OCI-LY1 (cell line): Measurements from ENCODE around the gene DEXI.
A peak's percentile ranks its signal among the peaks of the same experiment; 100 is the strongest.

Experiments
- H2AFZ ChIP-seq: fragments of 200-600 bp; sonication (generic), shearing (Covaris generic); 2 replicates; pipeline ENCODE4 v1.6.0; 2014; ENCODE audit warnings: antibody characterized with exemption, mild to moderate bottlenecking, low read length
- H3F3A ChIP-seq: fragments of 200-600 bp; sonication (generic), shearing (Covaris generic); 2 replicates; pipeline ENCODE4 v1.6.0; 2014; ENCODE audit warnings: mild to moderate bottlenecking, antibody characterized with exemption, low read length, moderate library complexity; ENCODE audit not compliant: insufficient read depth
- H3K27ac ChIP-seq: fragments of 200-600 bp; sonication (generic); 2 replicates; pipeline ENCODE4 v1.5.1; 2014; ENCODE audit warnings: low read length, mixed run types, mild to moderate bottlenecking, low read depth; ENCODE audit not compliant: poor library complexity, severe bottlenecking
- H3K27me3 ChIP-seq: fragments of 200-600 bp; sonication (generic); 2 replicates; pipeline ENCODE4 v1.6.0; 2014; ENCODE audit warnings: antibody characterized with exemption, mild to moderate bottlenecking, low read length, moderate library complexity; ENCODE audit not compliant: insufficient read depth
- H3K36me3 ChIP-seq: fragments of 200-600 bp; sonication (generic); 2 replicates; pipeline ENCODE4 v1.6.1; 2014; ENCODE audit warnings: mild to moderate bottlenecking, antibody characterized with exemption, low read length, moderate library complexity, mixed read lengths; ENCODE audit not compliant: insufficient read depth
- H3K4me1 ChIP-seq: fragments of 200-600 bp; sonication (generic); 2 replicates; pipeline ENCODE4 v1.5.1; 2014; ENCODE audit warnings: mild to moderate bottlenecking, low read length, moderate library complexity; ENCODE audit not compliant: insufficient read depth, severe bottlenecking
- H3K4me2 ChIP-seq: fragments of 200-600 bp; sonication (generic), shearing (Covaris generic); 2 replicates; pipeline ENCODE4 v1.6.1; 2014; ENCODE audit warnings: low read length
- H3K4me3 ChIP-seq: fragments of 200-600 bp; sonication (generic); 2 replicates; pipeline ENCODE4 v1.5.1; 2014; ENCODE audit warnings: low read length, low read depth, mild to moderate bottlenecking, mixed read lengths; ENCODE audit not compliant: poor library complexity, severe bottlenecking
- H3K79me2 ChIP-seq: fragments of 200-600 bp; shearing (Covaris generic); 2 replicates; pipeline ENCODE4 v1.6.1; 2016; ENCODE audit warnings: mixed run types, low read length, mixed read lengths; ENCODE audit not compliant: insufficient read depth
- H3K9ac ChIP-seq: fragments of 200-600 bp; sonication (generic), shearing (Covaris generic); 2 replicates; pipeline ENCODE4 v1.6.1; 2014; ENCODE audit warnings: mild to moderate bottlenecking, low read length, mixed read lengths
- H3K9me2 ChIP-seq: fragments of 200-600 bp; sonication (generic), shearing (Covaris generic); 2 replicates; pipeline ENCODE4 v1.6.1; 2014; ENCODE audit warnings: low read depth, mild to moderate bottlenecking, low read length, mixed read lengths
- H3K9me3 ChIP-seq: fragments of 200-600 bp; shearing (Covaris generic); 2 replicates; pipeline ENCODE4 v1.6.1; 2014; ENCODE audit warnings: low read length, mixed read lengths
- H4K20me1 ChIP-seq: fragments of 200-600 bp; sonication (generic), shearing (Covaris generic); 2 replicates; pipeline ENCODE4 v1.6.0; 2016; ENCODE audit warnings: mild to moderate bottlenecking, low read length; ENCODE audit not compliant: insufficient read depth
- EZH2 ChIP-seq: fragments of 200-600 bp; sonication (generic), shearing (Covaris generic); IDR thresholded peaks from 2 replicates; pipeline ENCODE4 v1.8.0; 2017; ENCODE audit warnings: borderline replicate concordance, mixed run types, mild to moderate bottlenecking, antibody characterized with exemption, low read length, moderate library complexity, mixed read lengths
- TF ChIP-seq, protein P1 (sequence below): fragments of 200-600 bp; sonication (generic), shearing (Covaris generic); IDR thresholded peaks from 2 replicates; pipeline ENCODE4 v1.5.1; 2017; ENCODE audit warnings: mild to moderate bottlenecking, antibody characterized with exemption, low read length, moderate library complexity, mixed read lengths

DEXI gene

DNA sequence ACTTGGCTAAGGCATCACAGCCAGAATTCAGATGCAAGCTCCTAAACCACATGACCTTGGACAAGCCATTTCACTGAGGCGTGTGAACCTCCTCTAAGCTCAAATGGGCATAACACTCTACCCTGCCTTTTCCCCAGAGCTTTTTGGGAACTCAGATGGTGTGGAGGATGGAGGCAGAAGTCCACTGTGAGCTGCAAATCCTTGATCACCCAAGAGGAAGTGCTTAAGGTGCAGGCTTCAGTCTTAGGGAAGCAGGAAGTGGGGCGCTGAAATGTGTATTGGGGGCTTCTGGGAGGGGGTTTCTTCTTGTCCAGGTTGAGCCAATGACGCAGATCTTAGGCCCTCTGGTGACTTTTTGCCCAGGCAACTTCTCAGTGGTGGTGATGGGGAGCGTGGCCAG is 52.4 kb downstream of the DEXI start:
- Histone ChIP-seq H3K4me3 (no peak overlapping the region), H3K9me3 (no peaks in the 10 kb centered on the region), H3K9me2 (no peaks in the 10 kb centered on the region), H3K27ac (peak overlapping the region; percentile 94), H3K9ac (peak overlapping the region; percentile 5; the same call in 1 of the 2 replicates), H4K20me1 (no peaks in the 10 kb centered on the region), H3K36me3 (peaks cover 12% of the 10 kb centered on the region), H3K4me2 (peak overlapping the region; percentile 80; the same call in 1 of the 2 replicates), H2AFZ (no peak overlapping the region), H3K79me2 (peaks cover 14% of the 10 kb centered on the region; the same call in 1 of the 2 replicates), H3K27me3 (no peaks in the 10 kb centered on the region), H3F3A (peaks cover 4% of the 10 kb centered on the region; the same call in 1 of the 2 replicates), H3K4me1 (peaks cover 76% of the 10 kb centered on the region)
- TF ChIP-seq, protein P1, sequence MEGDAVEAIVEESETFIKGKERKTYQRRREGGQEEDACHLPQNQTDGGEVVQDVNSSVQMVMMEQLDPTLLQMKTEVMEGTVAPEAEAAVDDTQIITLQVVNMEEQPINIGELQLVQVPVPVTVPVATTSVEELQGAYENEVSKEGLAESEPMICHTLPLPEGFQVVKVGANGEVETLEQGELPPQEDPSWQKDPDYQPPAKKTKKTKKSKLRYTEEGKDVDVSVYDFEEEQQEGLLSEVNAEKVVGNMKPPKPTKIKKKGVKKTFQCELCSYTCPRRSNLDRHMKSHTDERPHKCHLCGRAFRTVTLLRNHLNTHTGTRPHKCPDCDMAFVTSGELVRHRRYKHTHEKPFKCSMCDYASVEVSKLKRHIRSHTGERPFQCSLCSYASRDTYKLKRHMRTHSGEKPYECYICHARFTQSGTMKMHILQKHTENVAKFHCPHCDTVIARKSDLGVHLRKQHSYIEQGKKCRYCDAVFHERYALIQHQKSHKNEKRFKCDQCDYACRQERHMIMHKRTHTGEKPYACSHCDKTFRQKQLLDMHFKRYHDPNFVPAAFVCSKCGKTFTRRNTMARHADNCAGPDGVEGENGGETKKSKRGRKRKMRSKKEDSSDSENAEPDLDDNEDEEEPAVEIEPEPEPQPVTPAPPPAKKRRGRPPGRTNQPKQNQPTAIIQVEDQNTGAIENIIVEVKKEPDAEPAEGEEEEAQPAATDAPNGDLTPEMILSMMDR = no peak
- no peak for TF ChIP-seq EZH2

DNA sequence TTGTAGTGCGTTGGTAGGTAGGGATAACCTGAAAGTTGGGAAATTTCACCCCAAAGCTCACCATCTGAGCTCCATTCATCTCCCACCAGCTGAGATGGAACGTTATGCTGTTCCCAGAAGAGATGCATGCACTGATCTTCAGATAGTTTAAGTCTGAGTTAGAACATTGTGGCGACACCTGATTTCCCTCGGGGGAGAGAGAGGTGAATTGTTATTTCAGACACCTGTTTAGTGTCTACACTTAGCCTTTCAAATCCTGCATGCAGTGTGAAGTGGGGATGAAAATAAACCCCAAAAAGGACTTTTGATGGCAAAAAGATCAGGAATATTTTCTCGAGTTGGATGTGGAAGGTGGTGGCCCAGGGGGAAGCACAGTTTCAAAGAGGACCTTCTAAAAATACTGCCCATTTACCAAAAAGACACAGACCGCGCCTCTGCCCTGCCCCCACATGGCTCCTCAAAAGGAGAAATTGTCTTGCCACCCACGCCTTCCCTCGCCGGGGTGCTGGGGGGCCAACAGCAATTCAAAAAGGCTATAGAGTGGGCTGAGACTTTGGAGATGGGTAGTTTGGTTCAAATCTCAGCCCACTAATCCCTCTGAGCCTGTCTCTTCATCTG is 53.8 kb downstream of the DEXI start:
- Histone ChIP-seq H4K20me1 (no peaks in the 10 kb centered on the region), H3K79me2 (peaks cover 11% of the 10 kb centered on the region; the same call in 1 of the 2 replicates), H3K36me3 (peaks cover 22% of the 10 kb centered on the region), H3F3A (peaks cover 4% of the 10 kb centered on the region; the same call in 1 of the 2 replicates), H3K9me2 (no peaks in the 10 kb centered on the region), H3K27me3 (no peaks in the 10 kb centered on the region), H3K4me1 (peaks cover 81% of the 10 kb centered on the region), H3K4me2 (peak overlapping the region; percentile 80), H2AFZ (no peak overlapping the region), H3K9me3 (no peaks in the 10 kb centered on the region), H3K9ac (peak overlapping the region; percentile 71), H3K4me3 (peak overlapping the region; percentile 59), H3K27ac (peak overlapping the region; percentile 94)
- TF ChIP-seq, protein P1 = no peak; the same call in 1 of the 2 replicates
- TF ChIP-seq EZH2 = no peak

DNA sequence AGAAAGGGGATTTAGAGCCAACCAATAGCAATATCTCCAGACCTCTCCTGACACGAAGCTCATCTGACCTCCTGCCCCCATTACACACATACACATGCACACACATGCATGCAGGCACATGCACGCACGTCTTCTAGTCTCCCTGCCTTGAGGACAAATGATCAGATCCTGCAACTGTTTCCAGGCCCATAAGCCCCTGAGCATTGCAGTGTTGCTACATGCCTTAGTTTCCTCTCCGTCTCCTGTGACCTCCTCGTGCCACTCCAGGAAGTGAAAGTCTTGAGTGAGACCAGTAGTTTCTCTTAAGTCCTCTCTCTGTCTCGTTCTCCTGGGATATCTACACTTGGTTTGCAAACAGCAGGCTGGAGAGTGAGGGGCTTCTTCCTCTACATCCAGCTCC is 57.0 kb downstream of the DEXI start:
- Histone ChIP-seq H3K9ac (peak overlapping the region; percentile 16; the same call in 1 of the 2 replicates), H3K9me2 (no peaks in the 10 kb centered on the region), H3F3A (no peaks in the 10 kb centered on the region; the same call in 1 of the 2 replicates), H3K4me3 (peak overlapping the region; percentile 59), H3K9me3 (no peaks in the 10 kb centered on the region), H2AFZ (no peak overlapping the region), H3K27me3 (no peaks in the 10 kb centered on the region), H3K4me1 (peaks cover 79% of the 10 kb centered on the region), H4K20me1 (no peaks in the 10 kb centered on the region), H3K4me2 (peak overlapping the region; percentile 80), H3K79me2 (peaks cover 25% of the 10 kb centered on the region; the same call in 1 of the 2 replicates), H3K27ac (peak overlapping the region; percentile 94), H3K36me3 (peaks cover 19% of the 10 kb centered on the region; the same call in 1 of the 2 replicates)
- TF ChIP-seq, protein P1 = no peak
- TF ChIP-seq EZH2 = no peak
